GM12878 (cell line): Measurements from ENCODE around the gene NMRK1. TPM values are rescaled to one million over a fixed set of nuclear protein-coding genes. Genes with fewer than 3 reads are reported as not detected.

Source experiments
- BACH1 ChIP-seq: fragments of 450-650 bp; IDR thresholded peaks from 2 replicates; pipeline ENCODE4 v1.6.1; 2017; ENCODE audit warnings: mild to moderate bottlenecking, borderline replicate concordance
- CHD1 ChIP-seq: IDR thresholded peaks from 2 replicates; pipeline ENCODE4 v1.6.1; 2012; ENCODE audit warnings: low read depth, low read length, improper control_type of control experiment
- KAT2A ChIP-seq: conservative IDR thresholded peaks from 2 replicates; pipeline ENCODE4 v1.6.1; 2011; ENCODE audit warnings: low read depth, low read length; ENCODE audit not compliant: control insufficient read depth
- MAX ChIP-seq: IDR thresholded peaks from 2 replicates; pipeline ENCODE4 v1.6.1; 2012; ENCODE audit warnings: low read depth, low read length, improper control_type of control experiment
- MTA2 ChIP-seq: fragments of 450-650 bp; IDR thresholded peaks from 2 replicates; pipeline ENCODE4 v1.6.1; 2016; ENCODE audit warnings: low read depth, mild to moderate bottlenecking, moderate library complexity
- PBX3 ChIP-seq: IDR thresholded peaks from 2 replicates; pipeline ENCODE4 v1.6.1; 2011; ENCODE audit warnings: mild to moderate bottlenecking, low read depth, low read length, moderate library complexity; ENCODE audit not compliant: insufficient replicate concordance
- PML ChIP-seq: IDR thresholded peaks from 2 replicates; pipeline ENCODE4 v1.6.1; 2012; ENCODE audit warnings: low read length, inconsistent platforms
- SKIL ChIP-seq: fragments of 450-650 bp; IDR thresholded peaks from 2 replicates; pipeline ENCODE4 v1.6.1; 2017; ENCODE audit warnings: mild to moderate bottlenecking, low read depth, inconsistent platforms; ENCODE audit not compliant: poor library complexity, severe bottlenecking
- TARDBP ChIP-seq: IDR thresholded peaks from 2 replicates; pipeline ENCODE4 v1.6.1; 2016; ENCODE audit warnings: borderline replicate concordance
- TCF7 ChIP-seq: IDR thresholded peaks from 2 replicates; pipeline ENCODE4 v1.6.1; 2014; ENCODE audit warnings: antibody characterized with exemption, borderline replicate concordance
- ZNF24 ChIP-seq: fragments of 450-650 bp; IDR thresholded peaks from 2 replicates; pipeline ENCODE4 v1.6.1; 2017; ENCODE audit warnings: antibody characterized with exemption, mild to moderate bottlenecking
- ZNF384 ChIP-seq: IDR thresholded peaks from 2 replicates; pipeline ENCODE4 v1.6.1; 2012; ENCODE audit warnings: low read depth, mild to moderate bottlenecking, low read length, improper control_type of control experiment, borderline replicate concordance
- ZNF687 ChIP-seq: fragments of 450-650 bp; IDR thresholded peaks from 2 replicates; pipeline ENCODE4 v1.6.1; 2017; ENCODE audit warnings: mild to moderate bottlenecking, moderate library complexity
- polyA plus RNA-seq, 11 experiments: library from polyadenylated mRNA; depleted of rRNA in 4 of 11; unstranded in 6 of 11; stranded (reverse) in 5 of 11; fragments of >200 nt; fragmentation: Nextera tagmentation in 4 of 11; fragmentation: Illumina TruSeq in 1 of 11; extraction: Ambion mirVana in 4 of 11; extraction: Trizol in 1 of 11; gene quantifications; 1 replicate in 1 of 11; 2 replicates in 10 of 11; pipeline versions ENCODE4 v1.2.1 to v1.2.3, GENCODE V29; 2011 to 2016; ENCODE audit warnings: inconsistent platforms in 2 of 11, missing spikeins in 2 of 11, low read depth in 1 of 11
- total RNA-seq, 4 experiments: library from RNA; depleted of rRNA in 3 of 4; stranded (reverse); fragments of >200 nt in 3 of 4; fragmentation: Illumina TruSeq in 1 of 4; extraction: Trizol in 1 of 4; gene quantifications; 2 replicates each; pipeline versions ENCODE4 v1.2.1 to v1.2.3, GENCODE V29; 2013 to 2021

The NMRK1 gene
- total and polyA plus RNA-seq, 10 of the 15 experiments (the other 5 are each of a cell fraction or from before 2014, with no cell fraction given): 8.4 to 17.2 (median 12.1) TPM

GRCh38 chr9:75069171-75069570 lies 18.8 kb downstream of the NMRK1 start (continued):
- TF ChIP-seq ZNF687: no peak
- no peak for TF ChIP-seq SKIL
- TF ChIP-seq TARDBP: no peak
- TF ChIP-seq PML: no peak
- TF ChIP-seq KAT2A: no peak
- no peak for TF ChIP-seq PBX3
- TF ChIP-seq BACH1: no peak
- TF ChIP-seq MTA2: no peak
- no peak for TF ChIP-seq CHD1
- no peak for TF ChIP-seq ZNF24
- TF ChIP-seq TCF7: no peak
- no peak for TF ChIP-seq MAX
- no peak for TF ChIP-seq ZNF384
